ENCODE results near the gene CWF19L1.

CWF19L1 gene

DNA sequence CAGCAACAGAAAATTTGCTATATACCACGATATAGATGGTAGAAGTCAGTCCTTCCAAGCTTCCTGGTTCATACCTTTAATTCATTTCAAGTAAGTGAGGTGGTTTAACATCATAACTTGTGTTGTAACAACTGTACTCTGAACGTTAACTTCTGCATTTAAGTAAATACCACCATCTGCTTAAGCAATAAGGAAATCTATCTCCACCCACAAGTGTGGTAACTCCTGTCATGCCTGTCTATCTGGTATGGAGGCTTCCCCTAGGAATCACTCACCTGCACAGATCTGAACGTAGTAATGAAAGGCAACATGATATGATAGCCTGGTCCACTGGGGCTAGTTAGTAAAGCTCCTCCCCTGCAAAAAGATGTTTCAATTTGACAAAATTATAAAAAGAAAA is 84.0 kb downstream of the CWF19L1 start:
- no peak overlapping the region for H3K27ac Mint-ChIP-seq
- no peak overlapping the region for H3K4me3 Mint-ChIP-seq
- no peak for DNase-seq
- H3K36me3 Mint-ChIP-seq = peaks cover 31 to 40% of the 10 kb centered on the region in 2 donors
- ATAC-seq (replicated peaks) = no peak
- H3K27me3 Mint-ChIP-seq = no peaks in the 10 kb centered on the region
- peaks cover 27 to 62% of the 10 kb centered on the region in 2 donors for H3K4me1 Mint-ChIP-seq
- H3K9me3 Mint-ChIP-seq = no peaks in the 10 kb centered on the region

DNA sequence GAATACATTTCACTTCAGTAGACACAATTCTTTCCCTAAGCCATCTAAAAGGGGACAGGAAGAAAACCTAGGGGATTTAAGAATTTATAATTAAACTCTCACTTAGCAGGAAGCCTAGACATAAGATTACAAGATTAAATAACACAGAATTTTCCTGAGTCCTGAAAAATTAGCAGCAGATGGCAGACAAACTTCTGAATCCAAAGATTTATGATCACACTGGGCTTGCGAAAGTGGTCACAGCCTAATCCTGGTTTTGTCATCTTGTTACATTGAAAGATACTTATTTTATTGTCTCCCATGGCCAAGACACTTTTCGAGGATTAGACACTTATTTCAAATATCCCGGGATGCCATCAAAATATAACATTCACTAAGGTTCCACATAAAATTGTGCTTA is 84.5 kb downstream of the CWF19L1 start:
- DNase-seq (no peak), ATAC-seq (replicated peaks) (no peak)
- Mint-ChIP-seq H3K27ac (no peak overlapping the region), H3K9me3 (no peaks in the 10 kb centered on the region), H3K4me1 (peaks cover 25 to 62% of the 10 kb centered on the region in 2 donors), H3K27me3 (no peaks in the 10 kb centered on the region), H3K36me3 (peaks cover 32 to 42% of the 10 kb centered on the region in 2 donors), H3K4me3 (no peak overlapping the region)

Measured in stimulated activated naive B cell treated with anti-CD40 and anti-IgM and Interleukin-4, amounts not matched to agents 10 μg/mL and 1 μg/mL and 100 μg/mL, for 72 hours (primary cell).